Measurements from ENCODE around the gene ITPRIP.

Gene ITPRIP

GRCh38 chr10:104324931-104325330 is 13.3 kb downstream of the ITPRIP start:
- no peak for DNase-seq

DNA sequence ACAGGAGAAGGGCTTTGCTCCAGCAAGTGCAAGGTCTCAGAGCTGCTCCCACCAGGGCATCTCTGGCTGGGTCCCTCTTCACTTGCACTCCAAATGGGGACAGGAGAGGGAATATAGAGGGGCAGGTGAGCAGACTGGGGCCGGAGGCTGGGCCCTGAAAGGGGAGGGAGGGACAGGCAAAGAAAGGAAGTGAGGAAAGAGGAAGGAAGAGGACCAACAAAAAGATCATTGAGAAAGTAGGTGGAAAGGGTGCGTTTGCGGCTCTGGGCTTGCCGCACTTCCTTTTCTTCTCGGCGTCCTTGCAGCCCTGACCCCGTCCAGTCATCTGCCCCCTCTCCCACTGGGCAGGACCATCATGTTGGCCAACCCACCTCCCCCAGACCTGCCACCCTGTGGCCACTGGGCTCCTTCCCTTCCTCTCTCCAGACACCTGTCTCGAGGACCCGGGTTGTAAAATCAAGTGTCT is 14.0 kb downstream of the ITPRIP start:
- DNase-seq = no peak

DNA sequence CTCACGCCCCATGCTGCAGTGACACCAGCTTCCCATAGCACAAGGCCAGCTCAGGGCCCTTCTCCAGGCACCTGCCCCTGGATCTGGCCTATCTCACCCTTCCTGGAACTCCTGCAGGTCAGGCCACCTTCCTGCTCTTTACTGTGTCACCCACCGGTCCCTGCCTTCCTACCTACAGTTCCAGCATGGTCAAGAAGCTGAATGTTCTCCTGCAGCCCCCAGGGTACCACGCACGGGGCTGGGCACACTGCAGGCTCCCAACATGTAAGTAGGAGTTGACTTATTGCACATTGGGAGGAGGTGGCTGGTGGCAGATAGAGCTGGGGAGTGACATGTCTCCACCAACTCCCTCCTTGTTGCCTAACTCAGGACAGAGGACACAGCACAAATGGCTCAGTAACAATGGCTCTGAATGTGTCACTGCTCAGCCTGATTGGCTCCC is 14.5 kb downstream of the ITPRIP start:
- DNase-seq = no peak

GRCh38 chr10:104323085-104323484 is 15.2 kb downstream of the ITPRIP start:
- DNase-seq = no peak

DNA sequence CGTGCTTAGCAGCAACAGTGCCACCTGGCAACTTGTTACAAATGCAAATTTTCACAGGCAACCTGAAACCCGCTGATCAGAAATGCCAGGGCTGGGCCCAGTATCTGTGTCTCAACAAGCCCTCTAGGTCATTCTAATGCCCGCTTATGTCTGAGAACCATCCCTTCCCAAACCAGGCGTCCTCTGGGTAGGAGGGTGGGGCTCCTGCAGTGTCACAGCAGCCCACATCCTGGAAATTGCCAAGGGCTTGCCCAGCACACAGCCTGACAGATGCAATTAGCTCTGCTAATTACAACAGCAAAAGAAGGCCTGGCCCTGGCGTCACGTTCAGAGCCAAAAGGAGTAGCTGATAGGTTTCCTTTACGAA is 15.9 kb downstream of the ITPRIP start:
- peak; percentile 72 to 87 for DNase-seq

- DNase-seq = peak in 1 of 2 experiments; percentile 48
Measured at GRCh38 chr10:104321725-104322415, 16.4 kb downstream of the ITPRIP start.

DNA sequence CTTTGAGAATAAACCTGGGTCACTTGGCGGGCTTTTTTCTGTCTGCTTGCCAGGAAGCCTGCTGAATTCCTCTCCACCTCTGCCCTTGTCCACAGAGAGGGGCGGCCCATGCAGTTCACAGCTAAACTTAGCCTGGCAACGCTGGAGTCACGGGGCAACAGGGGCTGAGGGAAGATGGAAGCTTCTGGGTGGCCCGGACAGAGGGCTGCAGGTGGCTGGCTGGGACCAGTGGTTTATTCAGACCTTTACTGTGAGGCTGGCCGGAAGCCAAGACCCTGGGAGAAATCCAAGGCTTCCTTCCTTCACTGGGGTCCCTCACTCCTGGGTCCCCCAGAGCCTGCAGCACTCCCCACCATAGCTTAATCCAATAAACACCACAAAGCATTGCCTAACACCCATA is 17.0 kb downstream of the ITPRIP start:
- no peak for DNase-seq

- no peak for DNase-seq
Measured at GRCh38 chr10:104318810-104319741, 19.2 kb downstream of the ITPRIP start.

DNA sequence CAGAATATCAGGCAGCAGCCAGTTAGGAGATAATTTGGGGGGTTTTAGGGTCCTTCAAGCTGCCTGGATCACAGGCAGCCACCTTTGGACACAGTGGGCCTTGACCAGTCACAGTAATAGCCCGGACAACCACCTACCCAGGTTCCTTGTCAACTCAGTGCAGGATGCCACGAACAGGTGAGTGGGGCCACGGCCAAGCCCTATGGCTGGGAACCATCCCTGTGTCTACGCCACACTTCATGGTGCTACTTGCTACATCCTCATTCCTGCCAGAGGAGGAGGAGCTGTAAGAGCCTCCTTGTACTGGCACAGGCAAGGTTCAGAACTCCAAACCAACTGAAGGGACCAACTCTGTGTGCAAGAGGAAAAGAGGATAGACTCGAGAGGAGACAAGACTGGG is 19.9 kb downstream of the ITPRIP start:
- DNase-seq = no peak

DNA sequence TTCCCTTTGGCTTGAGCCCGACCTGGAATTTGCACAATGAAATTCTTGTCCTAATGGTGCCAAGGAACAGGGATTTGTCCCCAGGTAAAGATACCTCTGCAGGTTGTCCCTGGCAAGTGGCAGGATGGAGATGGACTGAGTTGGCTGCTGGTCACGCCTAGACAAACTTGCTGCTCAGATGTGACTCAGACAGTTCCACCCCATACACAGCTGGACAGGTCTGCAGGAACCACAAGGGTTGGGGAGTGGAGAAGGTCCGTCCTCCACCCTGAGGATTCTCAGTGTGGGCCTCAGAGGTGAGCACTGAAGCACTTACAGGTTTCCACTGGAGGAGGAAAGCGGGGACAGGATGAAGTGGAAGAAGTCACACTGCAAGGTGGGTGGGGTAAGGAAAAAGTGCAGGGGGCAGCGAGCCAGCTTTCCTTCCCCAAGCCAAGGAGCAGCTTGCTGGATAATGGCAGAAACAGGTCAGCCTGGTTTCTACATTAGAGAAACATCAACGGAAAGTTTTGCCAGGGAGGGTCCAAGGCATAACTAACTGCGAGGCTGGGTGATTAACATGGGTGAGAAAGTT is 20.5 kb downstream of the ITPRIP start:
- DNase-seq = no peak

DNA sequence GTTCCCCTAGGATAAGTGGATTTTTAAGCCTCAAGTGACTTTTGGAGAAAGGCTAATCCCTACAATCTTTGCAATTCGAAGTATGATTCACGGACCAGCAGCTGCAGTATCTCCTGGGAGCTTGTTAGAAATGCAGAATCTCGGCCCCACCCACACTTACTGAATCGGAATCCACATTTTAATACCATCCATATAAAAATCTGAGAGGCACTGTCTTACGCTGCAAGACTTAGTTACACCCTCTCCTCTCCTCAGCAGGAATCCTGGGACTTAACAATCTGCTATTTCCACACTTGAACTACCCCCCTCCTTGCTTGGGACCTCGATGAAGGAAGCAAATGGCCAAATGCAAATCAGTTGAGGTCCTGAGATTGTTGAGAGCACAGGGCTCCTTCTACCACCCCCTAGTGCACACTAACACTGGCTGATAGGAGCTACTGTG is 21.0 kb downstream of the ITPRIP start:
- peak in 1 of 2 experiments; percentile 20 for DNase-seq

DNA sequence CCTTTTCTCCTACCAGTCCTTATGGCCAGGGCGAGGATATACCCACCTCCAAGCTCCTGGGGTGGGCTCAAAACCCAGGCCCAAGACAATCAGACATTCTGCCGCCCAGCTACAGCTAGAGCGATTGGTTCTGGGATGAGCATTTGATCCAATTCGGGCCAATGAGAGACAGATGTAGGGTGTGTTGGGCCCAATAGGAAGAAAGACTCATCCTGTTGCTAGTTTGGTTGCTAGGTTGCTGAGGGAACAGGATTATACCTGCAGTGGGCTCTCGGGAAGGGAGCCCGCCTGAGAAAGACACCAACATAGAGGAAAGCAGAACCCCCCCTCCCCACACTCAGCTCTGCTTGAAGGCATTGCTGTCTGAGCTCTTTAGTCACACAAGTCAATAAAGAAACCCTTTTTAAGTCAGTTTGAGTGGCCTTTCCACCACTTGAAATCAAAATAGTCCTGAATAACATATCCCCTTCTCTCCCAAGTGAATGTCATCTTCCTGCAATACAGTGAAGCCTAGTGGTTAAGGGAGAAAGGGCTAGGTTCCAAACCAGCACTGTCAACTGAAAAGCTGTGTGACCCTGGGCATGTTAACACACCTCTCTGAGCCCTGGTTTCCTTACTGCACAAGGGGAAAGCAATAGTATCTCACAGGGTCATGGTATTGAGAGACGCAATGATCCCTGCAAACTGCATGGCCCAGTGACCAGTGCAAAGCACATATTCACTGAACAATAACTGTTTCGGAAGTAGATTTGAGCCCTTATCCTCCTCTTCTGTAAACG is 21.8 kb downstream of the ITPRIP start:
- DNase-seq = no peak

- DNase-seq = no peak
Measured at GRCh38 chr10:104315486-104315921, 22.8 kb downstream of the ITPRIP start.

DNA sequence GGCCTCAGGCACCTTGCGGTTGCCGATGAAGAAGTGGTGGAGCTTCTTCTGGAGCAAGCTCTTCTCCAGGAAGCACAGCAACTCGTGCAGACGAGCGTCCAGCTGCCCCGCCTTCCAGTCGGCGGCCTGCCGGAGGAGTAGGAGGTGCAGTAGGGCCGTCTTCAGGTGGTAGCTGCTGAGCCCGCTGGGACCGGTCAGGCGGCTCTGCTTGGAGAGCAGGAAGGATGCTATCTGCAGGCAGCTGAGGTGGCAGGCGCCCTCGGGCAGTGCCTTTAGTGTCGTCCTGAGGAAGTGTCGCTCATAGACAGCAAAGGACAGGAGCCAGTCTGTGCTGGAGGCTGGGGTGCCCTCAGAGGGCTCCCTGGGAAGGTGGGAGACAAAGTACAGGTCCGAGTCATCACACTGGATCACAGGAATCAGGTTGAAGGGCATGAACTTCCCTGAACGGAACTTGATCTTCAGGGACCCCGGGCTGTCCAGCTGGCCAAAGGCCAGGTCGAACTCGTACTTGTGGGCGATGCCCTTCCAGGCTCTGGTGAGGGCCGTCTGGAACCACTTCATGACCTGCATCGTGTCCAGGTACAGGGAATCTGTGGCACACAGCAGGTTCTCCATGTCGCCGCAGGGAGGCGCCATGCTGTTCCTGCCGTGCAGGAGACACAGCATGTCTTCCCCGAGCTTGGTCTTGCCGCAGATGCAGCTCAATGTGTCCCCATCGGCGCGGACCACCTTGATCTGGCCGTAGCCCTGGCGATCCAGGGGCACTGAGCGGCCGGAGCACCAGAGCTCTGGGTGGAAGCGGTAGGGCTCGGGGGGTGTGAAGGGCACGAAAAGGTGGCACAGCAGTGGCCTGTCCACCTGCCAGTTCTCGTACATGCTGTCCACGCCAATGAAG is 23.4 kb downstream of the ITPRIP start:
- no peak for DNase-seq

GRCh38 chr10:104311184-104311720 is 27.0 kb downstream of the ITPRIP start:
- no peak for DNase-seq

- DNase-seq = no peak
Measured at GRCh38 chr10:104309980-104310978, 28.0 kb downstream of the ITPRIP start.

DNA sequence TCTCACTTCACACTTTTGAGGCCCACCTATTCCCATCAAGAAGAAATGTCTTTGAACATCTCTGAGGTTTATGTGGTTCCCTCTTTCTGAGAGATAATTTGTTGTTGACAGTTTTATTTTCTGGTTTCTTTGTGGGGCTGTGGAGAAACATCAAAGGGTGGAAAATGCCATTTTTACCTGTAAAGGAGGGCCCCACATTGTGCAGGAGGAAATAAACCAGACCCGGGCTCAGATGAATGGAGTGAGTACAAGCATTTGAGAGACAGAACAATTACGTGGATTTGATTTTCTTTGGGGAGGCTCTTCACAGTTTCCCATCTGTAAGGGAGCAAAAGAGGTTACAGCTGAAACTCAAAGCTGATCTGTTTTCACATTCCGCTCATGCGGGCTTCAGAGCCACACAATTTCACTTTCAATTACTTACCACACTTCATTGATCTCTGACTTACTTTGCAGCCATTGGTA is 29.8 kb downstream of the ITPRIP start:
- no peak for DNase-seq

- DNase-seq = no peak
Measured at GRCh38 chr10:104307576-104308438, 30.5 kb downstream of the ITPRIP start.

- no peak for DNase-seq
Measured at GRCh38 chr10:104306897-104307296, 31.4 kb downstream of the ITPRIP start.
